Measurements from ENCODE around the gene AFAP1.

The AFAP1 gene

GRCh38 chr4:7753931-7754465, 185.7 kb downstream of the AFAP1 start:
- Histone ChIP-seq H3K36me3 (ENCODE audit: control insufficient read depth in 4 of 4, insufficient read depth in 4 of 4, low read length in 3 of 4) (no peaks in the 10 kb centered on the region), H3K4me1 (ENCODE audit: control extremely low read depth in 1 of 4, control insufficient read depth in 4 of 4, insufficient read depth in 4 of 4, low read length in 3 of 4) (no peaks in the 10 kb centered on the region), H3K27me3 (replicated peaks in 2 of 5; ENCODE audit: control insufficient read depth in 4 of 5, insufficient read depth in 5 of 5, low read length in 4 of 5) (peaks cover 0 to 36% (median 7%) of the 10 kb centered on the region in 5 experiments), H3K27ac (ENCODE audit: insufficient read depth in 1 of 2, low read depth in 1 of 2, low read length in 2 of 2, poor library complexity in 1 of 2, severe bottlenecking in 2 of 2) (no peak overlapping the region), H3K4me3 (ENCODE audit: control insufficient read depth in 1 of 7, extremely low read depth in 1 of 7, insufficient read depth in 4 of 7, low read depth in 2 of 7, low read length in 6 of 7) (no peak overlapping the region), H3K9me3 (ENCODE audit: control extremely low read depth in 1 of 5, control insufficient read depth in 4 of 5, insufficient read depth in 2 of 5, low read depth in 1 of 5, low read length in 4 of 5) (peaks cover 0 to 5% (median 0%) of the 10 kb centered on the region in 5 experiments)
- CTCF ChIA-PET: no interaction called here
- POLR2A ChIA-PET: no interaction called here
- WGBS (ENCODE audit: insufficient coverage): 85% methylated on average over 15 of the region's 15 CpGs
- DNase-seq: no peak

GRCh38 chr4:7753271-7753670, 186.4 kb downstream of the AFAP1 start:
- Histone ChIP-seq H3K9me3 (ENCODE audit: control extremely low read depth in 1 of 5, control insufficient read depth in 4 of 5, insufficient read depth in 2 of 5, low read depth in 1 of 5, low read length in 4 of 5) (peaks cover 0 to 5% (median 0%) of the 10 kb centered on the region in 5 experiments), H3K27ac (ENCODE audit: insufficient read depth in 1 of 2, low read depth in 1 of 2, low read length in 2 of 2, poor library complexity in 1 of 2, severe bottlenecking in 2 of 2) (no peak overlapping the region), H3K4me1 (ENCODE audit: control extremely low read depth in 1 of 4, control insufficient read depth in 4 of 4, insufficient read depth in 4 of 4, low read length in 3 of 4) (no peaks in the 10 kb centered on the region), H3K27me3 (replicated peaks in 2 of 5; ENCODE audit: control insufficient read depth in 4 of 5, insufficient read depth in 5 of 5, low read length in 4 of 5) (peaks cover 0 to 38% (median 5%) of the 10 kb centered on the region in 5 experiments), H3K36me3 (ENCODE audit: control insufficient read depth in 4 of 4, insufficient read depth in 4 of 4, low read length in 3 of 4) (no peaks in the 10 kb centered on the region), H3K4me3 (ENCODE audit: control insufficient read depth in 1 of 7, extremely low read depth in 1 of 7, insufficient read depth in 4 of 7, low read depth in 2 of 7, low read length in 6 of 7) (no peak overlapping the region)
- DNase-seq: no peak
- POLR2A ChIA-PET: no interaction called here
- 96% methylated on average over 15 of the region's 15 CpGs for WGBS (ENCODE audit: insufficient coverage)
- CTCF ChIA-PET: no interaction called here

- ChIA-PET CTCF (no interaction called here), POLR2A (no interaction called here)
- no peak for DNase-seq
- WGBS (ENCODE audit: insufficient coverage): 92% methylated on average over 5 of the region's 6 CpGs
- Histone ChIP-seq H3K27me3 (replicated peaks in 2 of 5; ENCODE audit: control insufficient read depth in 4 of 5, insufficient read depth in 5 of 5, low read length in 4 of 5) (peaks cover 0 to 38% (median 3%) of the 10 kb centered on the region in 5 experiments), H3K36me3 (ENCODE audit: control insufficient read depth in 4 of 4, insufficient read depth in 4 of 4, low read length in 3 of 4) (no peaks in the 10 kb centered on the region), H3K4me1 (ENCODE audit: control extremely low read depth in 1 of 4, control insufficient read depth in 4 of 4, insufficient read depth in 4 of 4, low read length in 3 of 4) (no peaks in the 10 kb centered on the region), H3K9me3 (ENCODE audit: control extremely low read depth in 1 of 5, control insufficient read depth in 4 of 5, insufficient read depth in 2 of 5, low read depth in 1 of 5, low read length in 4 of 5) (peaks cover 0 to 5% (median 0%) of the 10 kb centered on the region in 5 experiments), H3K27ac (ENCODE audit: insufficient read depth in 1 of 2, low read depth in 1 of 2, low read length in 2 of 2, poor library complexity in 1 of 2, severe bottlenecking in 2 of 2) (no peak overlapping the region), H3K4me3 (ENCODE audit: control insufficient read depth in 1 of 7, extremely low read depth in 1 of 7, insufficient read depth in 4 of 7, low read depth in 2 of 7, low read length in 6 of 7) (no peak overlapping the region)
Measured at GRCh38 chr4:7752649-7753048, 187.0 kb downstream of the AFAP1 start.

- peaks cover 0 to 5% (median 0%) of the 10 kb centered on the region in 5 experiments for H3K9me3 ChIP-seq (ENCODE audit: control extremely low read depth in 1 of 5, control insufficient read depth in 4 of 5, insufficient read depth in 2 of 5, low read depth in 1 of 5, low read length in 4 of 5)
Measured at GRCh38 chr4:7750972-7751371, 188.7 kb downstream of the AFAP1 start.

GRCh38 chr4:7750523-7750922, 189.1 kb downstream of the AFAP1 start:
- DNase-seq: no peak
- H3K27me3 ChIP-seq (replicated peaks in 2 of 5; ENCODE audit: control insufficient read depth in 4 of 5, insufficient read depth in 5 of 5, low read length in 4 of 5): peaks cover 0 to 42% (median 3%) of the 10 kb centered on the region in 5 experiments
- peaks cover 0 to 5% (median 0%) of the 10 kb centered on the region in 5 experiments for H3K9me3 ChIP-seq (ENCODE audit: control extremely low read depth in 1 of 5, control insufficient read depth in 4 of 5, insufficient read depth in 2 of 5, low read depth in 1 of 5, low read length in 4 of 5)
- H3K36me3 ChIP-seq (ENCODE audit: control insufficient read depth in 4 of 4, insufficient read depth in 4 of 4, low read length in 3 of 4): no peaks in the 10 kb centered on the region
- H3K27ac ChIP-seq (ENCODE audit: insufficient read depth in 1 of 2, low read depth in 1 of 2, low read length in 2 of 2, poor library complexity in 1 of 2, severe bottlenecking in 2 of 2): no peak overlapping the region
- no peak overlapping the region for H3K4me3 ChIP-seq (ENCODE audit: control insufficient read depth in 1 of 7, extremely low read depth in 1 of 7, insufficient read depth in 4 of 7, low read depth in 2 of 7, low read length in 6 of 7)
- ChIA-PET CTCF (interaction anchor here (1.0 kb wide), 1 partner anchor 11 kb away, joined by 3 read pairs; no protein-coding TSS in a partner anchor), POLR2A (no interaction called here)
- no peaks in the 10 kb centered on the region for H3K4me1 ChIP-seq (ENCODE audit: control extremely low read depth in 1 of 4, control insufficient read depth in 4 of 4, insufficient read depth in 4 of 4, low read length in 3 of 4)
- 77% methylated on average over 6 of the region's 6 CpGs for WGBS (ENCODE audit: insufficient coverage)

More at GRCh38 chr4:7750972-7751371, 188.7 kb downstream of the AFAP1 start:
- H3K4me3 ChIP-seq (ENCODE audit: control insufficient read depth in 1 of 7, extremely low read depth in 1 of 7, insufficient read depth in 4 of 7, low read depth in 2 of 7, low read length in 6 of 7): no peak overlapping the region
- H3K4me1 ChIP-seq (ENCODE audit: control extremely low read depth in 1 of 4, control insufficient read depth in 4 of 4, insufficient read depth in 4 of 4, low read length in 3 of 4): no peaks in the 10 kb centered on the region
- ChIA-PET POLR2A (no interaction called here), CTCF (interaction anchor here (1.0 kb wide), 1 partner anchor 11 kb away, joined by 3 read pairs; no protein-coding TSS in a partner anchor)
- H3K27ac ChIP-seq (ENCODE audit: insufficient read depth in 1 of 2, low read depth in 1 of 2, low read length in 2 of 2, poor library complexity in 1 of 2, severe bottlenecking in 2 of 2): no peak overlapping the region
- no peak for DNase-seq
- peaks cover 0 to 42% (median 3%) of the 10 kb centered on the region in 5 experiments for H3K27me3 ChIP-seq (replicated peaks in 2 of 5; ENCODE audit: control insufficient read depth in 4 of 5, insufficient read depth in 5 of 5, low read length in 4 of 5)
- H3K36me3 ChIP-seq (ENCODE audit: control insufficient read depth in 4 of 4, insufficient read depth in 4 of 4, low read length in 3 of 4): no peaks in the 10 kb centered on the region

GRCh38 chr4:7747566-7747965, 192.1 kb downstream of the AFAP1 start:
- ChIA-PET CTCF (no interaction called here), POLR2A (no interaction called here)
- H3K36me3 ChIP-seq (ENCODE audit: control insufficient read depth in 4 of 4, insufficient read depth in 4 of 4, low read length in 3 of 4): no peaks in the 10 kb centered on the region
- no peak for DNase-seq
- 92% methylated on average over 8 of the region's 11 CpGs for WGBS (ENCODE audit: insufficient coverage)
- H3K9me3 ChIP-seq (ENCODE audit: control extremely low read depth in 1 of 5, control insufficient read depth in 4 of 5, insufficient read depth in 2 of 5, low read depth in 1 of 5, low read length in 4 of 5): peaks cover 0 to 5% (median 0%) of the 10 kb centered on the region in 5 experiments
- H3K27me3 ChIP-seq (replicated peaks in 2 of 5; ENCODE audit: control insufficient read depth in 4 of 5, insufficient read depth in 5 of 5, low read length in 4 of 5): peaks cover 0 to 47% (median 3%) of the 10 kb centered on the region in 5 experiments
- H3K27ac ChIP-seq (ENCODE audit: insufficient read depth in 1 of 2, low read depth in 1 of 2, low read length in 2 of 2, poor library complexity in 1 of 2, severe bottlenecking in 2 of 2): no peak overlapping the region
- no peak overlapping the region for H3K4me3 ChIP-seq (ENCODE audit: control insufficient read depth in 1 of 7, extremely low read depth in 1 of 7, insufficient read depth in 4 of 7, low read depth in 2 of 7, low read length in 6 of 7)
- no peaks in the 10 kb centered on the region for H3K4me1 ChIP-seq (ENCODE audit: control extremely low read depth in 1 of 4, control insufficient read depth in 4 of 4, insufficient read depth in 4 of 4, low read length in 3 of 4)

DNA sequence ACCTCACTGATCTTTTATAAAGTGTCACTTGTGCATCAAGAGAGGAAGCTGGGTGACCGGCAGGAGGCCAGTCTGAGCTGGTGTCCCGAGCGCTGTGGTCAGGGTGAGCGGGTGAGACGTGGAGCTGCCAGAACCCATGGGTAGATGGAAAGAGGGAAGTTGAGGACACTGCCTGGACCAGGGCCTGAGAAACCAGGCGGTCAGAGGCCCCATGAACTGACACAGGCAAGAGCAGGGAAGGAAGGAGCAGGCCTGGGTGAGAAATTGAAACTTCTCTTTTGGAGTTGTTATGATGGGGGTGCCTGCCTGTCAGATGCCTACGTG, 192.6 kb downstream of the AFAP1 start:
- ChIA-PET POLR2A (no interaction called here), CTCF (no interaction called here)
- Histone ChIP-seq H3K4me3 (ENCODE audit: control insufficient read depth in 1 of 7, extremely low read depth in 1 of 7, insufficient read depth in 4 of 7, low read depth in 2 of 7, low read length in 6 of 7) (no peak overlapping the region), H3K4me1 (ENCODE audit: control extremely low read depth in 1 of 4, control insufficient read depth in 4 of 4, insufficient read depth in 4 of 4, low read length in 3 of 4) (no peaks in the 10 kb centered on the region), H3K36me3 (ENCODE audit: control insufficient read depth in 4 of 4, insufficient read depth in 4 of 4, low read length in 3 of 4) (no peaks in the 10 kb centered on the region), H3K9me3 (ENCODE audit: control extremely low read depth in 1 of 5, control insufficient read depth in 4 of 5, insufficient read depth in 2 of 5, low read depth in 1 of 5, low read length in 4 of 5) (peaks cover 0 to 5% (median 0%) of the 10 kb centered on the region in 5 experiments), H3K27ac (ENCODE audit: insufficient read depth in 1 of 2, low read depth in 1 of 2, low read length in 2 of 2, poor library complexity in 1 of 2, severe bottlenecking in 2 of 2) (no peak overlapping the region), H3K27me3 (replicated peaks in 2 of 5; ENCODE audit: control insufficient read depth in 4 of 5, insufficient read depth in 5 of 5, low read length in 4 of 5) (peaks cover 0 to 47% (median 3%) of the 10 kb centered on the region in 5 experiments)
- DNase-seq: no peak
- 87% methylated on average over 6 of the region's 7 CpGs for WGBS (ENCODE audit: insufficient coverage)
